WI38 (cell line): ENCODE data around the gene ESYT1.
A peak's percentile ranks its signal among the peaks of the same experiment; 100 is the strongest.

Experiments used
- H3K4me3 ChIP-seq: 2 replicates; pipeline ENCODE4 v1.5.1; 2011; ENCODE audit warnings: low read depth, mild to moderate bottlenecking, control low read depth, low read length
- TF ChIP-seq, protein P1 (sequence below): IDR thresholded peaks from 2 replicates; pipeline ENCODE4 v1.5.1; 2012; ENCODE audit warnings: low read depth, mild to moderate bottlenecking, control low read depth, low read length

Gene ESYT1

GRCh38 chr12:56124133-56124532 lies 3.9 kb upstream of the ESYT1 start:
- TF ChIP-seq, protein P1, sequence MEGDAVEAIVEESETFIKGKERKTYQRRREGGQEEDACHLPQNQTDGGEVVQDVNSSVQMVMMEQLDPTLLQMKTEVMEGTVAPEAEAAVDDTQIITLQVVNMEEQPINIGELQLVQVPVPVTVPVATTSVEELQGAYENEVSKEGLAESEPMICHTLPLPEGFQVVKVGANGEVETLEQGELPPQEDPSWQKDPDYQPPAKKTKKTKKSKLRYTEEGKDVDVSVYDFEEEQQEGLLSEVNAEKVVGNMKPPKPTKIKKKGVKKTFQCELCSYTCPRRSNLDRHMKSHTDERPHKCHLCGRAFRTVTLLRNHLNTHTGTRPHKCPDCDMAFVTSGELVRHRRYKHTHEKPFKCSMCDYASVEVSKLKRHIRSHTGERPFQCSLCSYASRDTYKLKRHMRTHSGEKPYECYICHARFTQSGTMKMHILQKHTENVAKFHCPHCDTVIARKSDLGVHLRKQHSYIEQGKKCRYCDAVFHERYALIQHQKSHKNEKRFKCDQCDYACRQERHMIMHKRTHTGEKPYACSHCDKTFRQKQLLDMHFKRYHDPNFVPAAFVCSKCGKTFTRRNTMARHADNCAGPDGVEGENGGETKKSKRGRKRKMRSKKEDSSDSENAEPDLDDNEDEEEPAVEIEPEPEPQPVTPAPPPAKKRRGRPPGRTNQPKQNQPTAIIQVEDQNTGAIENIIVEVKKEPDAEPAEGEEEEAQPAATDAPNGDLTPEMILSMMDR = no peak
- no peak overlapping the region for H3K4me3 ChIP-seq

DNA sequence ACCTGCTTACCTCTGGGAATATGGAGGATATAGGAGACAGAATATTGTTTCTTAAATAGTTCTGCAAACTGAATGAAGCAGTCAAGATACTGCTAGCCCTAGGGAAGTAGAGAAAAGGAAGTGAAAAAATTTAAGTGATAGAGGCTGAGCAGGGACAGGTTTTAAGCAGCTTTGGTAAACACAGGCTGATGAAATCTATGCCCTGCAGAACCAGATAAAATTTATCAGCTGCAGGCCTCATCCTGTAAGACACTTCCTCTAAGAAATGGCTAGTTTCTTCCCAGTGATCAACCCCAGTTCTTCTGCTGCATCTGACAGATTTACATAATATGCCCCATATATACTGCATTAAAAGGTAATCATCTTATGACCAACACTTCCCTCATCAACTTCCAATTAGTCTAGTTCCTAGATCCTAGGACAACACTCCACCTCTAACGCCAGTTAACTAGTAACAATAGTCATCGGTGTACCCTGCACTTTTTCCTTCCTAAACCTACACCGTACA lies 1.3 kb upstream of the ESYT1 start:
- TF ChIP-seq, protein P1 = no peak
- H3K4me3 ChIP-seq = peak overlapping the region; percentile 92; the same call in 1 of the 2 replicates

DNA sequence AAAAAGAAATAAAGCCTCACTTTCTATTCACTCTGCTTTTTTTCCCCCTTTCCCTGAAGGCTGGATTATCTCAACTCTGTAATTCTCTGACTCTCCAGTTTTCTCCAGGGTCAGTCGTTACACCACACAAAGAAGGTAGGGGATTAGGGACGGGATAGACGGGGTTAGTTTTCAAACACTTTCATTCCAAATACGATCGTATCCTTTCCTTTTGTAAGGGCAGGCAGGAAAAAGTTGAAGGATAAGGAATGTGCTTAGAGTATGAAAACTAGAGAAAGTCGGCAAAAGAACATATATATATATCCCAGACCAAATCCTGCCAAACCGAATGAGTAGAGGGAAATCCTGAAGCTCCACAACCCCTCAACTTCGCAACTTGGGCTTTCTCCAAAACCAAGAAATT lies 581 bp upstream of the ESYT1 start:
- H3K4me3 ChIP-seq = peak overlapping the region; percentile 92

DNA sequence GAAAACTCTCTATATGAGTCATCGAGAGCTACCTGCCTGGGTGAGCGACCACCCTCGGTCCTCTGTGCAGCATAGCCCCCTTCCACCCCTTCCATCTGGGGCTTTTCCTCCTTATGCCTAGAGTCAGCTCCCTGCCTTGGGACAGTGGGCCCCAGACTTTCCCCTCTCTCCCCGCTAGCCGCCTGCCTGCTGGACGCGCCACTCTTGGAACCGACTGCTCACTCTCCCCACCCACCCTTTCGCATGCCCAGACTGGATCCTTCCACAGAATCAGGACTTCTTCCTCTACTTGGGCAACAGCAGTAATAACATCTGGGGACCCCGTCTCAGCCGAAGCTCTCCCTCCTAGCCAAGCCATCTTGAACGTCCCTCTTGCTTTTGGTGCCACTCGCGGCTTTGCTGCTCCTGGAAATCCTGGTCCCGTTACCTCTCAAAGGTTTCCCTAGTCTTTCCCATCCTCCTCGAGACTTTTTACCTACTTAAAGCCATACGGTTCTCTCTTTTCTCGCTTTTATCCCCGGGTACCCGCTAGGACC lies 671 bp downstream of the ESYT1 start:
- peak overlapping the region; percentile 92 for H3K4me3 ChIP-seq
- TF ChIP-seq, protein P1 = no peak

More for the DNA sequence above, 581 bp upstream of the ESYT1 start:
- TF ChIP-seq, protein P1 = no peak

GRCh38 chr12:56129206-56129941 lies 1.3 kb downstream of the ESYT1 start:
- TF ChIP-seq, protein P1 = no peak

DNA sequence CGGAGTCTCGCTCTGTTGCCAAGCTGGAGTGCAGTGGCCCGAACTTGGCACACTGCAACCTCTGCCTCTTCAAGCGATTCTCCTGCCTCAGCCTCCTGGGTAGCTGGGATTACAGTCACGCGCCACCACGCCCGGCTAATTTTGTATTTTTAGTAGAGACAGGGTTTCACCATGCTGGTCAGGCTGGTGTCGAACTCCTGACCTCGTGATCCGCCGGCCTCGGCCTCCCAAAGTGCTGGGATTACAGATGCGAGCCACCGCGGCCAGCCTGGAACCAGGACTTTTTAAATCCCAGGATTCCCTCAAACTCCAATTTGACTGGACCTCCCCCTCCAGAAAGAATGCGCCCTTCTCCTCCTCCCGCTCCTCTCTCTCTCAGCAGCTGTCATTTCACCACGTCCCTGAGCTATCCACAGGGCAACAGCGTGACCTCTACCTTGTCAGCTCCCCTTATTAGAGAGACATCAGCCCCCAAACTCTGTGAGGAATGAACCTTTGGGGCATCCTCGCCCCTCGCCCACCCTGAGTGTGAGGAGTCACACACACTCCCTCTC lies 2.0 kb downstream of the ESYT1 start:
- H3K4me3 ChIP-seq = peak overlapping the region; percentile 92
- TF ChIP-seq, protein P1 = no peak

More at GRCh38 chr12:56129206-56129941, 1.3 kb downstream of the ESYT1 start:
- H3K4me3 ChIP-seq = peak overlapping the region; percentile 92

GRCh38 chr12:56130876-56131275 lies 2.8 kb downstream of the ESYT1 start:
- TF ChIP-seq, protein P1 = no peak
- no peak overlapping the region for H3K4me3 ChIP-seq
